HAP-1 (cell line): ENCODE results near the gene AK8.

ENCODE experiments used
- DNase-seq, 2 experiments: peaks; one replicate each; pipeline ENCODE4 v3.0.0-alpha.2; 2016 to 2020; ENCODE audit warnings: low spot score in 2 of 2
- H3K27me3 ChIP-seq: fragments of 250-450 bp; sonication (Bioruptor Pico); 2 replicates; pipeline ENCODE4 v1.5.1; 2020; ENCODE audit warnings: low read depth, mild to moderate bottlenecking, moderate library complexity
- H3K36me3 ChIP-seq: fragments of 250-450 bp; sonication (Bioruptor Pico); replicated peaks from 2 replicates; pipeline ENCODE4 v1.5.1; 2020; ENCODE audit warnings: mild to moderate bottlenecking
- H3K4me1 ChIP-seq: fragments of 250-450 bp; sonication (Bioruptor Pico); 2 replicates; pipeline ENCODE4 v1.5.1; 2020; ENCODE audit warnings: mild to moderate bottlenecking
- H3K4me3 ChIP-seq: fragments of 250-450 bp; sonication (Bioruptor Pico); 2 replicates; pipeline ENCODE4 v1.5.1; 2020; ENCODE audit warnings: mild to moderate bottlenecking, moderate library complexity
- H3K9me3 ChIP-seq: fragments of 250-450 bp; sonication (Bioruptor Pico); 2 replicates; pipeline ENCODE4 v1.5.1; 2020; ENCODE audit warnings: mild to moderate bottlenecking, moderate library complexity
- in situ Hi-C: fragments of 300-500 bp; cut with MboI; formaldehyde crosslinking; loops from 3 replicates; pipeline ENCODE4 v1.14.3; 2020; ENCODE audit warnings: low sequenced_read_pairs, inconsistent platforms, mixed read lengths

Gene AK8, protein sequence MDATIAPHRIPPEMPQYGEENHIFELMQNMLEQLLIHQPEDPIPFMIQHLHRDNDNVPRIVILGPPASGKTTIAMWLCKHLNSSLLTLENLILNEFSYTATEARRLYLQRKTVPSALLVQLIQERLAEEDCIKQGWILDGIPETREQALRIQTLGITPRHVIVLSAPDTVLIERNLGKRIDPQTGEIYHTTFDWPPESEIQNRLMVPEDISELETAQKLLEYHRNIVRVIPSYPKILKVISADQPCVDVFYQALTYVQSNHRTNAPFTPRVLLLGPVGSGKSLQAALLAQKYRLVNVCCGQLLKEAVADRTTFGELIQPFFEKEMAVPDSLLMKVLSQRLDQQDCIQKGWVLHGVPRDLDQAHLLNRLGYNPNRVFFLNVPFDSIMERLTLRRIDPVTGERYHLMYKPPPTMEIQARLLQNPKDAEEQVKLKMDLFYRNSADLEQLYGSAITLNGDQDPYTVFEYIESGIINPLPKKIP

DNA sequence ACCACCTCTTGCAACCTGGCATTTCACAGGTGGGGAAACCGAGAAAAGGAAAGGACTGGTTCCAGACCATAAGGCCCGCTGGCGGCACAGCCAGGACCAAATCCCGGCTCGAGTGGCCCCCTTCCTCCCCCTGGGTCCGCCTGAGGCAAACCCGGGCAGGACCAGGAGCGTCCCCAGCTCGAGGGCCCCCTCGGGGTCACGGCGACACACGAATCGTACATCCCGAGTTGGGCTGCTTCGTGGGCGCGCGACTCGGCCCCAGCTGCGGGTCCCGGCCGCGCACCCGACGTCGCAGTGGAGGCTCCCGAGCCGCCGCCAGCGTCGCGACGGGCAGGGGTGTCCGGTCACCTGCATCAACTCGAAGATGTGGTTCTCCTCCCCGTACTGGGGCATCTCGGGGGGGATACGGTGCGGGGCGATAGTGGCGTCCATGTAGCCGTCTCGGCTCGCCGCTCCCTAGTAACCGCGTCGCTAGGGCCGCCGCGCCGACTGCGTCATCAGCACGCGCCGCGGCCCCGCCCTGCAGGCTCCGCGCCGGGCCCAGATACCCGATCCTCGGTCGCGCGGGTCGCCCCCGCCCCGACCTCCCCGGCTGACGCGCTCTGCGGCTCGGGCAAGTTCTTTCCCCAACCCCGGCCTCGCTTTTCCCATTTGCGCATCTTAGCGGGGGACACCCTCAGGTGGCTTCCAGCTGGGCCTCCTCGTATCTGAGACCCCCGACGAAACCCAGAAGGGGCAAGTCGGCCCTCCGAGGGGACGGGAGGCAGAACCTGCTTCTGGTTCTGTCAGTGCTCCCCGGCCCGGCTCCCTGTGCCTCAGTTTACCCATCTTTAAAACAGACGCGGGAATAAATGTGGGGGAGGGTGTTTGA, at the start of gene AK8:
AK8 (minus strand) TSS at position 461 of the 871 bp plus-strand sequence; CDS start at position 432, 29 bp downstream.
- Histone ChIP-seq H3K4me3 (peak within 1 kb of the TSS; percentile 91), H3K36me3 (no peaks in the 10 kb centered on the region), H3K4me1 (no peaks in the 10 kb centered on the region), H3K27me3 (no peaks in the 10 kb centered on the region), H3K9me3 (no peaks in the 10 kb centered on the region)
- in situ Hi-C loops, result no loop called here
- DNase-seq, result peak; percentile 63 to 83

DNA sequence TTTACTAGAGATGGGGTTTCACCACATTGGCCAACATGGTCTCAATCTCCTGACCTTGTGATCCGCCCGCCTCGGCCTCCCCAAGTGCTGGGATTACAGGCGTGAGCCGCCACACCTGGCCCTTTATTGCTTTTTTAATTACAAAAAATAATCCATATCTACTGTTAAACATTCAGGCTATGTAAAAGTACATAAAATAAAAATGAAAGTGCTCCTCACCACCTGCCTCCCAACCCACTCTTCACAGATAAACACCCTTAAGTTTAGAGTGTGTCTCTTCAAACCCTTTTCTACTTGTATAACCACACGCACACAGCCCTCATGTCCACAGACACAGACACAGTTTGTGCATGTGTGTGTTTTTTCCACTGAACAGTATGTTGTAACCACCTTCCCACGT, 49.6 kb upstream of the AK8 start:
- in situ Hi-C loops, result no loop called here
- peaks cover 23% of the 10 kb centered on the region for H3K36me3 ChIP-seq
- no peak for DNase-seq
- H3K9me3 ChIP-seq, result no peaks in the 10 kb centered on the region
- H3K27me3 ChIP-seq, result no peaks in the 10 kb centered on the region
- no peaks in the 10 kb centered on the region for H3K4me1 ChIP-seq
- H3K4me3 ChIP-seq, result no peak overlapping the region

DNA sequence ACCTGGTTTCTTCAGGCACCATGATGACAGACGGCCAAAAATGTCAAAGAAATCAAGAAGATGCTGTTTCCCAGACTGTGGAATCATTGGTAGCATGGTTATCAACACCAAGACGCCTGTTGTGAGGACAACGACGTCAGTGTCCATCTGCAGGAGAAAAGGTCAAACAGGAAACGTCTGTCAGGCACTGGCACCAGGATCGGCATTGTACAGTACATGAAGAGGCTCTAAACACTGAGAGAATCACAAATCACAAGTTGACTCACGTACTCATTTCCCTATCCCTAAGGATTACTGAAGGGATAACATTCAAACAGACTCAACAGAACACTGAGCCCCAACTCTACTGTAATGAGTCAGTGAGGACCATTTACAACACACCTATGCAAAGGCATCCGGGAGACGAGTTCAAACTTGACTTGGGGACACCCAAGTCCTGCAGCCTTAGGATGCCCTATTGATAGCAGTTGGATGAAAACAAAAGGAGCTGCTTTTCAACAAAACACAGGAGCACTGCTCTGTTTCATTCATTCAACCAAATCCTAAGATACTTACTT, 45.3 kb upstream of the AK8 start:
- H3K36me3 ChIP-seq, result peaks cover 36% of the 10 kb centered on the region
- no peak for DNase-seq
- no peak overlapping the region for H3K4me3 ChIP-seq
- no peaks in the 10 kb centered on the region for H3K27me3 ChIP-seq
- in situ Hi-C loops, result no loop called here
- no peaks in the 10 kb centered on the region for H3K9me3 ChIP-seq
- H3K4me1 ChIP-seq, result no peaks in the 10 kb centered on the region

DNA sequence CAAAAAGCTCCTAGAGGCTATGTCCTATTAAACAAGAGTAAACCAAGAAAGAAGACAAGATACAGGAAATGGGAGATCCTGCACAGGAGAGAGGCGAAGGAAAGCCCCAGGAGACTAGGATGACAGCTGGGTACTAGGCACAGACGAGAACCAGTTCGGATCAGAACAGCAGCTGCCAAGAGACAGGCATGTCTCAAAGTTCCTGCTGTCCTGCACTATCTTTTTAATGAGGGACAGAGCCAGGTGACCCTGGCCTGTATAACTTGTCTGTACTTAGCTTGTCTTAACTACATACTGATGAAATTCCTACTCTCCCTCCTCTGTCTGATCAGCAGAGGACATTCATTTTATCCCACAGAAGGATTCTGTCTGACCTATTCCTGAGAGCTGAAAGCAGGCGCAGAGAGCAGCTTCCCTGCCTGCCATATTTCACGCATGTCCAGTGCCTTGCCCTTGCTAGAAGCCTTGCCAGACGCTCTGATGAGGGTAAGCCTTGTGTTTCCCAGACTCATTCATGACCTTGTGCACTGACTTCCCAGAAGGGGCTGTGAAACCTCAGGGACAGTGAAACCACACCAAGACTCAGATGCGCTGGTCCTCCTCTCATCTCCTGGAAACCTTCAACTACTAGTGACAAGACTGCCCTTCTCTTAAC, 41.7 kb upstream of the AK8 start:
- Histone ChIP-seq H3K27me3 (no peaks in the 10 kb centered on the region), H3K4me3 (no peak overlapping the region), H3K4me1 (no peaks in the 10 kb centered on the region), H3K36me3 (peaks cover 23% of the 10 kb centered on the region), H3K9me3 (no peaks in the 10 kb centered on the region)
- DNase-seq, result no peak
- in situ Hi-C loops, result no loop called here

DNA sequence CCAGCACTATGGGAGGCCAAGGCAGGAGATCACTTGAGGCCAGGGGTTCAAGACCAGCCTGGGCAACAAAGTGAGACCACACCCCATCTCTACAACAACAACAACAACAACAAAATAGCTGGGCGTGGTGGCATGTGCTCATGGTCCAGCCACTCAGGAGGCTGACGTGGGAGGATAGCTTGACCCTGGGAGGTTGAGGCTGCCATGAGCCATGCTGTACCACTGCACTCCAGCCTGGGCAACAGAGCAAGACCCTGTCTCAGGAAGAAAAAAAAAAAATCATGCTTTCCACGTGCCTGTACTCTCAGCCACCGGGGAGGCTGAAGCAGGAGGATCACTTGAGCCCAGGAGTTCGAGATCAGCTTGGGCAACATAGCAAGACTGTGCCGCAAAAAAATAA, 36.8 kb upstream of the AK8 start:
- Histone ChIP-seq H3K4me3 (no peak overlapping the region), H3K27me3 (no peaks in the 10 kb centered on the region), H3K9me3 (no peaks in the 10 kb centered on the region), H3K4me1 (no peaks in the 10 kb centered on the region), H3K36me3 (peaks cover 16% of the 10 kb centered on the region)
- in situ Hi-C loops, result no loop called here
- no peak for DNase-seq

DNA sequence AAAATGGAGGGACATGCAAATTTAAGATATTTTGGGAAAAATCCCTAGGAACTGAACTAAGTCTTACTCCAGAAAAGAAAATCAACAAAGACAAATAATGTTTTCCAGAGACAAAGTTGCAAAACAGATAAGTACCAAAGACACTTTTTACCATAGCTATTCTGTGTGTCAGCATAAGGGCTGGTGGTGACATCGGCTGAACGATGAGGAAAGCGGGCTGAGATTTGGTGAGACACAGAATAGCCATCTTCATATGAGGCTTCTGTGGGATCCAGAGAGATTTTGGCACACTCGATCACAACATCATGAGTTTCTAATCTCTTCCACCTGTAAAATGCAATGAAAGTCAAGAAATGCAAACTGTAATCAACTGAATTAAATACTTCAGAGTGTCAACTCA, 34.0 kb upstream of the AK8 start:
- no peak for DNase-seq
- Histone ChIP-seq H3K36me3 (peaks cover 23% of the 10 kb centered on the region), H3K4me3 (no peak overlapping the region), H3K9me3 (no peaks in the 10 kb centered on the region), H3K4me1 (no peaks in the 10 kb centered on the region), H3K27me3 (no peaks in the 10 kb centered on the region)
- in situ Hi-C loops, result no loop called here

DNA sequence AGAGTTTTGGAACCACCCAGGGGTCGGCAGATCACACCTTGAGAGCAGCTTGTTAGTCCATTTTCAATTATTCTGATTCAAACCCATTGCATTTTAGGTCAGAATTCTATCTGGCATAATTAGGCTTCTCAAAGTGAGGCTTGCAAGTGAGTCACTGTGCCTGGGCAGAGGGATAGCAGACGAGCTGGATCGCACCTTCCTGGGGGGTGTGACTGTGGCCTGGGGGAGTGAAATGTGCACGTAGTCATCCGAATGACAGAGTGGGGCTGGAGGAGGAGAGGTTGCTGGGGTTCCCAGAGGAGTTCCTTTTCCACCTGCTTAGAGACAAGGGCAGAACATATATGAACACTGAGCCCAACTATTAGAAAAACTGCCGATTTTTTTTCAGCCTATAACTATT, 32.3 kb upstream of the AK8 start:
- Histone ChIP-seq H3K36me3 (peaks cover 25% of the 10 kb centered on the region), H3K4me1 (no peaks in the 10 kb centered on the region), H3K9me3 (no peaks in the 10 kb centered on the region), H3K27me3 (no peaks in the 10 kb centered on the region), H3K4me3 (no peak overlapping the region)
- DNase-seq, result no peak
- in situ Hi-C loops, result no loop called here

DNA sequence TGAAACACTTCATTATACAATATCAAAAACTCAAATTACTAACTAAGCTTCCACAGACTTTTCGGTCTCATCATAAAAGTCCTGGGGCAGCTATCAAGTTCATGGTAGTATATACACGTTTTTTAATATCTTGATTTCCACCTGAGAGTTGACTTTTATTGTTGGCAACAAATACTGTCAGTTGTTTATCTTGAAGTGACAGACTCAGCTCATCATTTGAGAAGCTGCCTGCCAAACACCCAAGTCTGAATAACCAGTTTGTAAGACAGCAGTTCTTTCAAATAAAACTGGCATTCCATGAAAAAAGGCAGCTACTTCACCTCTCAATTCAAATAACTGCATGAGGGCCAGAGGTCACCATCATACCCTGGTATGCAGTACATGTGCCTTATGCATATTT, 31.2 kb upstream of the AK8 start:
- H3K4me3 ChIP-seq, result no peak overlapping the region
- H3K4me1 ChIP-seq, result no peaks in the 10 kb centered on the region
- H3K36me3 ChIP-seq, result peaks cover 25% of the 10 kb centered on the region
- DNase-seq, result no peak
- no peaks in the 10 kb centered on the region for H3K9me3 ChIP-seq
- H3K27me3 ChIP-seq, result no peaks in the 10 kb centered on the region
- in situ Hi-C loops, result no loop called here

DNA sequence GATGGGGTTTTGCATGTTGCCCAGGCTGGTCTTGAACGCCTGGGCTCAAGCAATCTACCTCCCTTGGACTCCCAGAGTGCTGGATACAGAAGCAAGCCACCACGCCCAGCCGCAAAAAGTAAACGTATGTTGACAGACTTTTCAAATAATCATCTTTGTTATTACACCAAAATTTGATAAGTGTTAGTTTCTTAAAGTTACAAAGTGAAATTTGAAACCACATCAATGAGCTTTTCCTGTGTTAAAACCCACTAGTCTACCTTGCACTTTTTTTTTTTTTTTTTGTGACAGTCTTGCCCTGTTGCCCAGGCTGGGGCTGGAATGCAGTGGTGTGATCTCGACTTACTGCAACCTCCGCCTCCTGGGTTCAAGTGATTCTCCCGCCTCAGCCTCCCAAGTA, 30.6 kb upstream of the AK8 start:
- no peaks in the 10 kb centered on the region for H3K9me3 ChIP-seq
- no peak overlapping the region for H3K4me3 ChIP-seq
- in situ Hi-C loops, result no loop called here
- no peaks in the 10 kb centered on the region for H3K27me3 ChIP-seq
- H3K4me1 ChIP-seq, result no peaks in the 10 kb centered on the region
- H3K36me3 ChIP-seq, result peaks cover 25% of the 10 kb centered on the region
- DNase-seq, result no peak

DNA sequence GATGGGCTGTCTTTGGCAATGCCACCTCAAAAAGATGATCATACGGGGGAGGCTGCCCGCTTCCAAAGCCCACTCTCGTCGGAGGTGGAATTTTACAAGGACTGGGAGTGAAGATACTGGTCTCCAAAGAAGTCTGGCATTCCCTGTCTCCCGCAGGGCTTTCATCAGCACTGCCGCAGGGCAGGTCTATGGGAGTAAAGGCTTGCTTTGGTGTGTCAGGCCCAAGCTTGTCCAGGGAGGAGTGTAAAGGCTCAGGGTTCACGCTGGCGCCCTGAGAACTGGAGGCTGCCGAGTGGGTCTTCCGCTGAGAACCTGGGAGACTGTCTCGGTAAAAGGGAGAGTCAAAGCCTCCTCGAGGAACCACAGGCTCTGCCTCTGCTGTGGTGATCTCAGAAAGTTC, 27.6 kb upstream of the AK8 start:
- DNase-seq, result no peak
- Histone ChIP-seq H3K9me3 (no peaks in the 10 kb centered on the region), H3K4me3 (no peak overlapping the region), H3K4me1 (no peaks in the 10 kb centered on the region), H3K27me3 (no peaks in the 10 kb centered on the region), H3K36me3 (peaks cover 28% of the 10 kb centered on the region)
- in situ Hi-C loops, result no loop called here

DNA sequence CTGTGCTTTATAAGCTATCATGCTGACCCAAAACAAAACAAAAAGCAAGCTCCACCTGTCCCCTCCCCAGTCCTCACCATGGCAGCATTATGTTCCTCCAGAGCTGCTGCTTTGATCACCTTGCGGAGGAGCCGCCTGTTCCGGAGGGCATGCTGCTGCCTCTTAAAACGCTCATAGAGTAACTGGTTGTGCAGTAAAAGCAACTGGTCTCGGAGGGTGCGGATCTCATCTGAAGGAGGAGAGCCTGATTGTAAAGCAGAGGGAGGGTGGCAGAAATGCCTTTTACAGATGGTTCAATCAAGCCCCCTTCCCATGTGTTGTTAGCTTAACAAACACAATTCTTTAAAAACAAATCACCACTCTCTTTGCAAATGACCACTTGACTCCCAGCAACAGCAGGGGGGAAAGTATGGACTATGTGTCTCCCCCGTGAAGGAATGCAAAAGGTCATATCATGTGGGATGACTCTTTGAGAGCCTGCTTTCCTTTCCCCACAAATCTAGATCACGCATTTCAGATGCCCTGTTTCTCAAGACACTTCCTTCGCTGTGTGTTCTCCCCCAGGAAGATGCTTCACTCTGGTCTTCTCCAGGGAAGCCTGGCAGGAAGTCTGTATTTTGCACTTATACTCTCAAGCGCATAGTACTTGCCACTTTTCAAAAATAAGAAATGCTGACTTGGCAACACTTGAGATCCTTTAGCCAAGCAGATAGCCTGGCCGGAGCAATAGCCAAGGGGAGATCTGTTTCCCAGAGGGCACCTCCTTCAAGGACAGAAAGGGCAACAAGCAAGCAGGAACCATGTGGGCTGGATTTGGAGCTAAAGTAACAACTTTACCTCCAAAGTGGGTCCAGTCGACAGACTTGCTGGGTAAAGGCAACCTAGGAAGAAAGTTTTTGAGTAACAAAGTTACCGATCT, 25.7 kb upstream of the AK8 start:
- no peaks in the 10 kb centered on the region for H3K9me3 ChIP-seq
- no peak overlapping the region for H3K4me3 ChIP-seq
- in situ Hi-C loops, result no loop called here
- no peaks in the 10 kb centered on the region for H3K4me1 ChIP-seq
- H3K36me3 ChIP-seq, result peaks cover 30% of the 10 kb centered on the region
- no peaks in the 10 kb centered on the region for H3K27me3 ChIP-seq
- no peak for DNase-seq

DNA sequence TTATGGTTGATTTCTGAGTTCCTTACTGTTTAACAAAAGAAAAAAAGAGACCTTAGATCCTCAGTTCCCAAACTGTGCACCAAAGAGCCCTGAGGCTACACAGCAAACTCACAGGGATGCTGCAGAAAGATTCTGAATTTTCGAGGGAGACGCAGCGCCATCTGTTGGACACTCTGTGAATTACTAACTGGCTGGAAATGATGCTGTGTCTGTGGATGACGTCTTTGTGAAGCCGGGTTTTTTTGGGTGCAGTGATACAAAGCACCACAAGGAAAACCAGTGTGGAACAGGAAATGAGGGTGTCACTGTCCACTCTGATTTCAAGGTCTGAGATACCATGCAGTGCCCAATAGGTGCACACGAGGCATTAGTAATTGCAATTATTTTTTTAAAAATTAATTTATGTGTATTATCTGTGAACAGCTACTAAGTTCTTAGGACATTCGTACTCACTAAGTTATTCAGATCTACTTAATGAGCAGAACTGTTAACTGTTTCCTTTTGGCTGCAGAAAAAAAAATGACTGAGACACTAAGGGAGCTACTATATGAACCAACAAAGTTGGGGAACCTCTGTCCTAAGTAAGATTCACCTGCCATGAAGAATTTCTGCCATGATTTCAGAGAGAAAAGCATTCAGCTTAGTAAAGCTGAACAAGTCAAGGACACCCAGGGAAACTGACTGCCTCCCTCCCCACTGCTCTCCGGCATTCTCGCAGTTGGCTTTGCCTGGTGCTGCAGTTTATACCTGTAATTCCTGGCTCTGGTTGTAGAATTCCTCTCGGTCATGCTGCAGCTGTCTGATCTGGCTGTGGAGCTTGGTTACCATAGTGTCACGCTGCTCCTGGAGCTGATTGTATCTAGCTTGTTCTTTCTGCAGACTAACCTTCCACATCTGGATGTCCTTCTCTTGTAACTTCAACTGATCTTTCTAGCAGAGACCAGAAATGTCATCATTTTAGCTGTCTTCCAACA, 24.1 kb upstream of the AK8 start:
- in situ Hi-C loops, result no loop called here
- Histone ChIP-seq H3K36me3 (peaks cover 37% of the 10 kb centered on the region), H3K4me1 (no peaks in the 10 kb centered on the region), H3K4me3 (no peak overlapping the region), H3K9me3 (no peaks in the 10 kb centered on the region), H3K27me3 (no peaks in the 10 kb centered on the region)
- DNase-seq, result peak; percentile 47 to 80
